Right lobe of liver (tissue), 4 donors: ENCODE results near the gene MYH15.

Source experiments
- POLR2A ChIP-seq: fragments of 450-650 bp; IDR thresholded peaks from one replicate; pipeline ENCODE4 v1.6.1; 2017; ENCODE audit warnings: antibody characterized with exemption, mild to moderate bottlenecking
- TF ChIP-seq, protein P1 (sequence below), 4 donors: fragments of 200-600 bp in 3 of 4; fragments of 450-650 bp in 1 of 4; IDR thresholded peaks; one replicate each; pipeline versions ENCODE4 v1.5.1 to v1.8.0; 2016 to 2022; ENCODE audit warnings: antibody characterized with exemption in 4 of 4, mild to moderate bottlenecking in 2 of 4
- donor health status: DM: no; HTN: no; CAD: no.
- donor health status: DM: no; HTN: no; CAD: no.
- donor health status: DM: no; HTN: yes; CAD: no.

DNA sequence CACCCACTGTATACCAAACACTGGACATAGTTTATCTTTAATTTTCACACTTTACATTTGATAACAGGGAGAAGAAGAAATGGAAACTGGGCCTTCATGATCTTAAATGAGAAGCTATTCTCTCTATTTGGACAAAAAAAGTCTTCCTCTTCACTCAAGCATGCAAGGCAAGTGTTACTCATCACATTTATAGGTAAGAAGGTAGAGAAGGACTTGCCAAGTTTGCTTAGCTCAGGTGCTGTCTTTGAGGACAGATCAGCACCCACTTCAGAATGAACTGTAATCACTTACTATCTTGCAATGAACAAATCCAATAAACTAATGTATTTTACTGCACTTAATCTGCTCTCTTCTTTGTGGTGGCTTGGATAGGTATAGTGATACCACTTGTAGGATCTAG is 1.1 kb upstream of the MYH15 start:
- TF ChIP-seq, protein P1, sequence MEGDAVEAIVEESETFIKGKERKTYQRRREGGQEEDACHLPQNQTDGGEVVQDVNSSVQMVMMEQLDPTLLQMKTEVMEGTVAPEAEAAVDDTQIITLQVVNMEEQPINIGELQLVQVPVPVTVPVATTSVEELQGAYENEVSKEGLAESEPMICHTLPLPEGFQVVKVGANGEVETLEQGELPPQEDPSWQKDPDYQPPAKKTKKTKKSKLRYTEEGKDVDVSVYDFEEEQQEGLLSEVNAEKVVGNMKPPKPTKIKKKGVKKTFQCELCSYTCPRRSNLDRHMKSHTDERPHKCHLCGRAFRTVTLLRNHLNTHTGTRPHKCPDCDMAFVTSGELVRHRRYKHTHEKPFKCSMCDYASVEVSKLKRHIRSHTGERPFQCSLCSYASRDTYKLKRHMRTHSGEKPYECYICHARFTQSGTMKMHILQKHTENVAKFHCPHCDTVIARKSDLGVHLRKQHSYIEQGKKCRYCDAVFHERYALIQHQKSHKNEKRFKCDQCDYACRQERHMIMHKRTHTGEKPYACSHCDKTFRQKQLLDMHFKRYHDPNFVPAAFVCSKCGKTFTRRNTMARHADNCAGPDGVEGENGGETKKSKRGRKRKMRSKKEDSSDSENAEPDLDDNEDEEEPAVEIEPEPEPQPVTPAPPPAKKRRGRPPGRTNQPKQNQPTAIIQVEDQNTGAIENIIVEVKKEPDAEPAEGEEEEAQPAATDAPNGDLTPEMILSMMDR (IDR thresholded peaks at IDR 0.05): no peak
- TF ChIP-seq POLR2A: no peak
